SK-N-SH treated with all-trans-retinoic acid at 6 μM for 48 hours (cell line): Measurements from ENCODE around the gene PPP1R3C.

ENCODE experiments used
- ARNTL ChIP-seq: fragments of 450-650 bp; formaldehyde crosslinking; IDR thresholded peaks from 2 replicates; pipeline ENCODE4 v1.5.0; 2020; ENCODE audit warnings: low read depth, mild to moderate bottlenecking, moderate library complexity, borderline replicate concordance
- BACH2 ChIP-seq: fragments of 250-450 bp; sonication (Bioruptor Pico); IDR thresholded peaks from 2 replicates; pipeline ENCODE4 v1.9.0; 2021; ENCODE audit warnings: mild to moderate bottlenecking, borderline replicate concordance
- PATZ1 ChIP-seq: fragments of 250-450 bp; sonication (Bioruptor Pico); IDR thresholded peaks from 2 replicates; pipeline ENCODE4 v1.8.0; 2020; ENCODE audit warnings: mild to moderate bottlenecking, moderate library complexity, borderline replicate concordance
- RARB ChIP-seq: fragments of 250-450 bp; sonication (Bioruptor Pico); IDR thresholded peaks from 2 replicates; pipeline ENCODE4 v1.8.0; 2021; ENCODE audit warnings: mild to moderate bottlenecking, moderate library complexity
- ZFP3 ChIP-seq: fragments of 250-450 bp; sonication (Bioruptor Pico); IDR thresholded peaks from 2 replicates; pipeline ENCODE4 v1.5.0; 2020; ENCODE audit warnings: mild to moderate bottlenecking, moderate library complexity

- no peak for TF ChIP-seq PATZ1
- no peak for TF ChIP-seq ARNTL
- TF ChIP-seq RARB (CRISPR knock-in tag): no peak
- no peak for TF ChIP-seq ZFP3
- TF ChIP-seq BACH2: no peak
Observed at GRCh38 chr10:91629715-91630549, 2.9 kb downstream of the PPP1R3C start.
